Mucosa of descending colon (tissue), 3 donors: ENCODE data around the gene REC114. TPM values are rescaled to one million over a fixed set of nuclear protein-coding genes. Genes with fewer than 3 reads are reported as not detected.

ENCODE experiments used
- ATAC-seq: fragments of 200-7000 bp; cut with Tn5 transposase; one replicate; pipeline ENCODE4 v1.9.1; 2020; ENCODE audit warnings: mild to moderate bottlenecking, moderate library complexity
- DNase-seq, 3 donors: peaks; one replicate each; pipeline ENCODE4 v3.0.0-alpha.2; 2020
- H3K36me3 ChIP-seq: fragments of 200-600 bp; one replicate; pipeline ENCODE4 v1.8.0; 2021; ENCODE audit warnings: low read depth, mild to moderate bottlenecking
- H3K4me1 ChIP-seq: fragments of 200-600 bp; one replicate; pipeline ENCODE4 v1.8.0; 2021; ENCODE audit warnings: low read depth, mild to moderate bottlenecking
- H3K4me3 ChIP-seq: fragments of 200-600 bp; one replicate; pipeline ENCODE4 v1.8.0; 2021; ENCODE audit warnings: mild to moderate bottlenecking
- H3K9me3 ChIP-seq: fragments of 200-600 bp; one replicate; pipeline ENCODE4 v1.8.0; 2021; ENCODE audit warnings: mild to moderate bottlenecking
- CTCF ChIP-seq: fragments of 200-600 bp; IDR thresholded peaks from one replicate; pipeline ENCODE4 v1.8.0; 2022; ENCODE audit warnings: antibody characterized with exemption, mild to moderate bottlenecking
- intact Hi-C, 2 donors: fragments of 100-400 bp; cut with DNase I in 1 of 2; cut with micrococcal nuclease in 1 of 2; formaldehyde crosslinking; loops; one replicate each; pipeline versions ENCODE4 v1.11.0 to v1.11.1; 2022; cut with DNase I, micrococcal nuclease
- total RNA-seq, 3 donors: library from RNA; stranded (reverse); fragmentation: NEBNext Ultra II Directional in 2 of 3; extraction: Animal tissue kit (Norgen Biotek cat#: 25700) in 2 of 3; gene quantifications; one replicate each; pipeline versions ENCODE4 v1.2.1 to v1.2.4, GENCODE V29; 2021 to 2023
- donor health status: DM: no; HTN: no; CAD: no; lungs with moderate emphysema.
- donor health status: DM: no; HTN: no; CAD: no.
- donor health status: DM: no; HTN: yes; CAD: no.

REC114 gene
- total RNA-seq, 3 donors from 2014 or later = not detected

GRCh38 chr15:73594109-73594508 lies 151.1 kb downstream of the REC114 start:
- no peaks in the 10 kb centered on the region for H3K36me3 ChIP-seq
- no peak for ATAC-seq
- no peak overlapping the region for H3K4me3 ChIP-seq
- TF ChIP-seq CTCF = no peak
- H3K9me3 ChIP-seq = no peaks in the 10 kb centered on the region
- DNase-seq = no peak
- peaks cover 10% of the 10 kb centered on the region for H3K4me1 ChIP-seq
- intact Hi-C loops = no loop called here

DNA sequence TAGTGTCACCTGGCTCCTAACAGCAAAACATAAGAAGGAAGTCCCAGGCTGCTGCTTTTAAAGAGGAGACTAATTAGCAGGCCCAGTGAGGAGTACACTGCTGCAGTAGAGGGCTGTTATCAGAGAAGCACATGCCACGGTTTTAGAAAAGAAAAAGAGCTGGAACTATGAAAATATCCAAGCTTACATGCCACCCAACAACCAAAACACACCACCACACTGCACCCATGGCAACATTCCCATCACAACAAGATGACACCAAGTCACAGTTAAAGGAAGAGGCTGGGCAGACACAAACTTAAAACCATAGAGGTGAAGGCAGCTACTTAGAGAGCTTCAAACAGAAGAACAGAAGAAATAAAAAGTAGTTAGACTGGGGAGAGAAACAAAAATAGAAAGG lies 153.2 kb downstream of the REC114 start:
- ATAC-seq (no peak), DNase-seq (no peak)
- intact Hi-C loops = no loop called here
- Histone ChIP-seq H3K4me1 (peaks cover 14% of the 10 kb centered on the region), H3K36me3 (no peaks in the 10 kb centered on the region), H3K9me3 (no peaks in the 10 kb centered on the region), H3K4me3 (no peak overlapping the region)
- no peak for TF ChIP-seq CTCF

DNA sequence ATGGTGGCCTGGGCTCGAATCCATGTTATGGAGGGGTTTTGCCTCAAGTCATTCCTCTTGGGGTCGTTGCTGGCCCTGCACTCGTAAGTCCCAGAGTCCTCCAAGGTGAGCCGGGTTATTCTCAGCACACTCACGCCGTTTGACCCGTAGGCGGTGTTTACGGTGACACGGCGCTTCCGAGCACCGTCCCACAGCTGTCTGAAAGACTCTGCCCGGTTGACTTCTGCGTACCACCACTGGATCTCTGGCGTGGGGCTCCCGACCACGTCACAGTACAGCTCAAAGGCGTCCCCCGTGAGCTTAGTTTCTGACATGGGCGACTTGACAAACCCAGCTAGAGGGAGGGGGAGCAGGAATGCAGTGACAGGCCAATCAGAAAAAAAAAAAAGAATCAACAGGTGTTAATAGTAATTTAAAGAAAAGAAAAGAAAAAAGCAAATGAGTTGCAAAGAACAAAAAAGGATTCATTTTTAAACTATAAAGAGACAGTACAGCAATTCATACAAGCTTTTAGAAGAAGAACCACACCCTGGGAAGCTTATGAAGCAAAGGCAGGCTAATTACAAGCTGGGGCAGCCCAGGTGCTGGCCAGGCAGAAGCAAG lies 154.2 kb downstream of the REC114 start:
- intact Hi-C loops = no loop called here
- no peak overlapping the region for H3K4me3 ChIP-seq
- peaks cover 19% of the 10 kb centered on the region for H3K4me1 ChIP-seq
- no peaks in the 10 kb centered on the region for H3K9me3 ChIP-seq
- DNase-seq = no peak
- no peak for ATAC-seq
- no peak for TF ChIP-seq CTCF
- no peaks in the 10 kb centered on the region for H3K36me3 ChIP-seq

DNA sequence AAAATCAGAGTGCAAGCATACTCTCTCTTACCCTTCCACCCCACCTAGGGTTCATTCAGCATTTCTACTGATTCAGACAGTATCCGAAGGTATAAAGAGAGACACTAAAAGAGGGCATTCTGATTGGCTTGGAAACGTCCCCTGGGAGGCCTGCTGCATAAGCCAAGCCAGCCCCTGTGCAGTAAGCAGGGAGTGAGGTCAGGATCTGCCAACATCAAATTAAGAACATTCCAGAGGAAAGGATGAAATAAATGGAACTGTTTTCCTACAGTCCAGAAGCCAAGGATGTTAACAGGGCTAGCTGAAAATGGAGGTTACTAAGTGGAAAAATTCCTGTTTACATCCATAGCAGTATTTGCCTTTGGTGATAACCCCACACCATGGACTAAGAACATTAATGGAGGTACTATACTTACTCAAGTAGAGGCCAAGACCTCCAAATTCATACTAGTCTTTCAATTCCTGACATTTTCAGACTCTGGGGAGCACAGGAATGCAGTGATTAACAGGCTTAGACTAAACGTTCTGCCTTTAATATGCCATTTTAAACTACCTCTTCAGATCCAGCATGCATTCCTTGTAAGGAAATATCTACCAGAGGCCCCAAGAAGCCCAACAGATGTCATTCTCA lies 155.7 kb downstream of the REC114 start:
- H3K36me3 ChIP-seq = no peaks in the 10 kb centered on the region
- DNase-seq = no peak
- H3K4me1 ChIP-seq = peaks cover 32% of the 10 kb centered on the region
- no peaks in the 10 kb centered on the region for H3K9me3 ChIP-seq
- ATAC-seq = no peak
- intact Hi-C loops = no loop called here
- no peak for TF ChIP-seq CTCF
- H3K4me3 ChIP-seq = no peak overlapping the region

GRCh38 chr15:73599934-73600333 lies 157.0 kb downstream of the REC114 start:
- Histone ChIP-seq H3K4me3 (no peak overlapping the region), H3K4me1 (peaks cover 34% of the 10 kb centered on the region), H3K9me3 (no peaks in the 10 kb centered on the region), H3K36me3 (no peaks in the 10 kb centered on the region)
- DNase-seq (no peak), ATAC-seq (peak; percentile 64)
- TF ChIP-seq CTCF = no peak
- intact Hi-C loops = no loop called here
